Skin epidermis (tissue), 12 donors: ENCODE results near the gene C11orf98.
"Not testable (repeated sequence)": the region's sequence is repeated elsewhere in the genome, so short reads cannot be mapped to it uniquely, and the experiment has no call there.

ENCODE experiments used
- H3K27ac ChIP-seq, 21 experiments: fragments of 200-600 bp; sonication (generic) in 11 of 21; one replicate each; pipeline ENCODE4 v1.5.0; 2020; ENCODE audit warnings: mild to moderate bottlenecking in 3 of 21, inconsistent platforms in 2 of 21, moderate library complexity in 2 of 21
- H3K4me3 ChIP-seq, 7 experiments: fragments of 200-600 bp; sonication (generic) in 2 of 7; one replicate each; pipeline ENCODE4 v1.5.0; 2020; ENCODE audit warnings: inconsistent platforms in 2 of 7, mild to moderate bottlenecking in 2 of 7, moderate library complexity in 1 of 7

C11orf98 gene

DNA sequence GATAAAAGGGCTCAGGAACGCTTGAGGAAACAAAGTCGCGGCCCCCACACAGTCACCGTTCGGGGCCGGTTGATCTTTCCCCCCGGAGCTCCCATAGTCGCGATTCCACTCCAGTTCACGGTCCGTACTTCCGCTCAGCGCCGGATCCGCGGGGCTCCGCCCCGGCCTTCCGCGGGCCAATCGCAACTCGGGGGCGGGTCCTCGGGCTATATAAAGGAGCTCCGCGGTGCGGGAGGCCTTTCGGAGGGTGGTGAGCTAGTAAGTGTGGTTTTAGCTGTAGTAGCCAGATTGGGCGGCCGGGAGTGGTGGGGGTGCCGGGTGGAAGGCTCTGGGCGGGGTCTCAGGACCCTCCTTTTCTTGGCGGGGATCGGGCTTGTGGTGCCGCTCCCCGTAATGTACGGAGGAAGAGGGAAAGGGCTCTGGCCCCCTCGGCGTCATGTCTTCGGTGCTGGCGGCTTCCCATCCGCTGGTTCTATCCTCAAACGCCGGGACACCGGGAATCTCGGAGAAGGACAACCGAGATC is at the start of gene C11orf98, which contains the start of gene CSKMT:
TSS of gene C11orf98 (minus strand) at position 136 of the 524 bp plus-strand sequence. CDS start at position 95, 41 bp downstream.
TSS of gene CSKMT (plus strand) at position 238 of the 524 bp plus-strand sequence. CDS start 568 bp downstream, outside the sequence.
- H3K4me3 ChIP-seq = peak within 1 kb of the TSS; percentile 56 to 90 (median 86)
- peak within 1 kb of the TSS; percentile 54 to 98 (median 90) for H3K27ac ChIP-seq

DNA sequence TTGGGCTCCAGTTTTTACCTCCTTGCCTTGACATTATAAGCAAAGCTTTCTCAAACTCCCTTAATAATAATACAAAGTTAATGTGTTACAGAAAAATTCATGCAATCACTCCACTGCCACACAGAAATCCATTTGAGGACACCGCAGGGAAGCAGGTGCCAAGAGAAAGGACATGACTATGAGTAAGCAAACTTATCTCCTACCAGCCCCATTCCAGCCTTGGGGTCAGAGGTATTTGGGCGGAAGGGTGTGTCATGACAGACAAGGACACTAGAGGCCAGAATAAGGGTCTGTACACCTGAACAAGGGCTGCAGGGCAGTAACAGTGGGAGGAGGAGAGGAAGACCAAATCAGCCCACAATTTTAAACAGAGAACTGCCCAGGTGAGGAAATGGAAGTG is 48.3 kb upstream of the C11orf98 start:
- H3K4me3 ChIP-seq = no peak overlapping the region
- peak overlapping the region in 3 of 21 experiments; percentile 8 to 15 (median 9) for H3K27ac ChIP-seq

DNA sequence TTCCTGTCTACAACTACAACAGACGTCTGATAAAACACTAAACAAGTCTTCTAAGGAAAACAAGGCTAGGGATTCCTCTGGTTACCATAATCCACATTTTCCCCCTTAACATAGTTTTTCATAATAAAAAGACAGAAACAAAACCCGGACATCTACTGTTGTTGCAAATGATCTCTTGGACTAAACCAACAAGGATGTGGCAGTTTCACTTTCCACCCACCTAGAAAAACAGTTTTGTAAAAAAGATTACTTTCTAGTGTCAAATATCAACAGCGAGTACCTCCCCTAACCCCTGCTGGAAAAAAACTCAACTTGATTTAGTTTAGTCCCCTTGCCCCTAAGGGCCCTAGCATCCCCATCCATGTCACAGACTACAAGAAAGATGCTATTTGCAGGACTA is 47.9 kb upstream of the C11orf98 start:
- H3K27ac ChIP-seq = peak overlapping the region in 3 of 21 experiments; percentile 8 to 15 (median 9)
- no peak overlapping the region for H3K4me3 ChIP-seq

DNA sequence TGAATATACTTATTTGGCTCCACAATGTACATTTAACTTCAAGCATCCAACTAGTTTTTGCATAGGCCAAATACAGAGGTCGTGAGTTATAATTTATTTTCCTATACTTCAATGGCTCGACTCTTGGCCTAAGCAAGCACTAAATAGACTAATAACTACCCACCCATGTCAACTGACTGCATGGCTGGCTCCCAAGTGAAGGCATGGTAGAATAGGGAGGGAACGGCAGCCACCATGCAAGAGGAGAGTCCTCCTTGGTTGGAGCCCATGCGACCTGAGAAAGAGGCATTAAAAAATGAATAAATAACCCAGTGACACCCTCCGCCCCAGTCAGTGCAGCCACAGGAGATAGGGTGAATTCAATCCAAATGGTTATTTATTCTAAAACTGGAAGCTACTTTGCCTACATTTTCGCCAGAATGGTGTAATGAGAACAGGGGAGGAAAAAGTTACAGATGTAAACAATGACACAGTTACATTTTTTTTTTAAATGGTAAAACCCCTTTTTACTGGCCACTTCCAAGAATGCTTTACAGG is 47.3 kb upstream of the C11orf98 start:
- Histone ChIP-seq H3K4me3 (no peak overlapping the region), H3K27ac (peak overlapping the region in 1 of 21 experiments; percentile 16)

DNA sequence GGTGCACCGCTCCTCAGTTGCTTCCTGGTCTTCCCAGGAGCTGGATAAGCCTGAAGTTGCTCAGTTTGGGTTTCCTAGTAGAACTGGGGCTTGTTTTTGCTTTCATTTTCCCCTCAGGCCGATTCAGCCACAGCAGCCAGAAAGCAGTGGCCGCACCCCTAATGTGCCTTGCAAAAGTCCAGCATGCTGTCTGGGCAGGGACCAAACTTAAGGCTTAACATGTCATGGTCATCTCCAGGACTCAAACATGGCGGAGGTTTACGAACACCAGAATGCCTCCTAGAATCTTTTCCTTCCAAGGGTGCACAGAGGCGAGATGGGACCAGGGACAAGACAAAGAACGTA is 45.0 kb upstream of the C11orf98 start:
- H3K27ac ChIP-seq = peak overlapping the region; percentile 66 to 99 (median 96)
- H3K4me3 ChIP-seq = peak overlapping the region; percentile 31 to 58 (median 41)

DNA sequence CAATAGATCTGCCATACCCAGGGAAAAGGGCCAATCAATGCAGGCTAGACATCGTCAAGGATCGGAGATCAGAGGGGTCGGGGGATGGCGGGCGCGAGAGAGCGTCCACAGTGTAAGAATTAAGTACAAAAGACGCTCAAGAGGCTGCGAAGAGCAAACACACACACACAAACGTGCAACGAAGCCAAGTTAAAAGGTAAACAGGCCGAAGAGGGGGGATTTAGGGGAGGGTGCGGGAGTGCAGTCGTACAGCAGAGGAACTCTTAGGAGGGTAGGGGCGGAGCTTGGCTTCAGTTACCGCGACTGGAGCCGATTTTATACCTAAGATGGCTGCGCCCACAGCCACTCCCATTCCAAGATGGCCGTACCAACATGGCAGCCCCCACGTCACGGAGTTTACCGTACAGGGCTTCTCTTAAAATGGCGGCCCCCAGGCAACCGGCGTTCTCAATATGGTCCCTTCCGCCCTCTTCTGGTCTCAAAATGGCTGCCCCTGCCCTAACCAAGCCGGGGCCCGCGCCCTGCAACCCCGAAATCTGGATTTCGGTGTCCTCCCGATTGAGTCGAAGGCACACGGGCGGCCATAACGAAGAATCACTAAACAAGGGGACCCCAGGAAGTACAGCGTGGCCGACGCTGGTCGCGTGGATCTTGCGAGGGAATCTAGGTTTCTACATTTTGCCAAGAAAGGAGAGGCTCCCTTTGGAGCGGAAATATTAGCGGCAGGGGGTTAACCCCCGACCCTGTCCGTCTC is 44.4 kb upstream of the C11orf98 start:
- peak overlapping the region; percentile 66 to 99 (median 96) for H3K27ac ChIP-seq
- H3K4me3 ChIP-seq = peak overlapping the region; percentile 31 to 58 (median 41)

DNA sequence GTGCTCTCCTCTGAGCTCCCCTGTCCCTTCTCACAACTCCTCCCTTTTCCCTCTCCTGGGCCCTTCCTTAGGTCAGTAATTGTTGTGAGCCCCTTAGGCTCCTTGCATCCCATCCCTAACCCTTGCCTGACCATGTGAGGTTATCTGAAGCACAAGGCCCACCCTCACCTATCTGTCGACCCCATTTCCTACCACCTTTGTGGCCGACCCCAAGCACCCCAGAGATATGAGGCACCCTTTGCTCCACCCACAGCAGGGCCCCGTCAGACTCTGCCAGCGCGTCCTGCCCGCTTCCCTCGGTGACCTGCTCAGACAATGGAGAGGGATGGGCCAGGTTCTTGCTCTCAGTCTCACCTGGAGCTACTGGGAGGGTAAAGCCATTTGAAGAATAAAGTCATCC is 43.8 kb upstream of the C11orf98 start:
- peak overlapping the region; percentile 31 to 58 (median 41) for H3K4me3 ChIP-seq
- peak overlapping the region; percentile 33 to 99 (median 96) for H3K27ac ChIP-seq

DNA sequence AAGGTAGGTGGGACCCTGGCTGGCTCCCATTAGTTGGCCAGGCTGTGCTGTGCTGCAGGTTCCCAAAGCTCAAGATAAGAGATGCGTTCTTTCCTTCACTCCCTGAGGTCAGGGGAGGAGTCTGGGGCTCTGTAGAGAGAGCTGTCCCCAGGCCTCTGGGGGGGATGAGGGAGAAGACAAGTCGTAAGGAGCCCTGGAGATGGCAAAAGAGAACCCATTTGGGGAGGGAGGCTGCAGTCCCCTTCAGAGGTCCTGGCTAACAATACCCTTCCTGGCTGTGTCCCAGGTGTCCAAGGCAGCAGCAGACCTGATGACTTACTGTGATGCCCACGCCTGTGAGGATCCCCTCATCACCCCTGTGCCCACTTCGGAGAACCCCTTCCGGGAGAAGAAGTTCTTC is 43.4 kb upstream of the C11orf98 start:
- H3K27ac ChIP-seq = peak overlapping the region in 20 of 21 experiments; percentile 33 to 99 (median 96)
- peak overlapping the region in 5 of 7 experiments; percentile 40 to 58 (median 46) for H3K4me3 ChIP-seq

DNA sequence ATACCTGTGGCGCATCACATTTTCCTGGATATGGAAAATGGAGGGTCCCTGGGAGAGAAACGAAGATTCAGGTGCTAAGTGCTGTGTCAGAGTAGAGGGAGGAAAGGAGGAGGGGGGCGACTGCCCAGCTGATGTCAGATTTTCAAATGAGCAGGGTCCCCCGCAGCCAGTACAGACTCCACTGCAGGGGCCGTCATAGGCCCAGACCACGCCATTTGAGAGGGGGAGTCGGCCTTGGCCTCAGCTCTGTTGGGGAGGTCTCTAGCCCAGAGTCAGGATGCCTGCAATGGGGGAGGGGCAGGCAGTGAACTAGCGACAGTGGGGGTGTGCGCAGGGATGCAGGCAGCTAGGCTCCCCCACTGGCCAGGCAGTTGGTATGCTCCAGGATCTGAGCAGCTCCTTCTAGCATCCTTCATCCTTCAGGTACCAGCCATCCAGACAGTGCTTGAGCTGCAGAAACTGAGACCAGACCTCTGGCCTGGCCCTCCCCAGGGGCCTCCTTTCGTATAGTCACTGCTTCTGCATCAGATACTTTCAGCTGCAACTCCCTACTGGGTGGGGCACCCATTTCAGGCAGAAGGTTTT is 42.4 kb upstream of the C11orf98 start, which contains the start of the genes BSCL2 and GNG3:
TSS of gene BSCL2 (minus strand) at position 148 of the 585 bp plus-strand sequence. CDS start 229 bp downstream, outside the sequence.
TSS of gene GNG3 (plus strand) at position 400 of the 585 bp plus-strand sequence. CDS start 620 bp downstream, outside the sequence.
- Histone ChIP-seq H3K4me3 (peak within 1 kb of the TSS; percentile 62 to 85 (median 66)), H3K27ac (peak within 1 kb of the TSS; percentile 33 to 99 (median 96))

DNA sequence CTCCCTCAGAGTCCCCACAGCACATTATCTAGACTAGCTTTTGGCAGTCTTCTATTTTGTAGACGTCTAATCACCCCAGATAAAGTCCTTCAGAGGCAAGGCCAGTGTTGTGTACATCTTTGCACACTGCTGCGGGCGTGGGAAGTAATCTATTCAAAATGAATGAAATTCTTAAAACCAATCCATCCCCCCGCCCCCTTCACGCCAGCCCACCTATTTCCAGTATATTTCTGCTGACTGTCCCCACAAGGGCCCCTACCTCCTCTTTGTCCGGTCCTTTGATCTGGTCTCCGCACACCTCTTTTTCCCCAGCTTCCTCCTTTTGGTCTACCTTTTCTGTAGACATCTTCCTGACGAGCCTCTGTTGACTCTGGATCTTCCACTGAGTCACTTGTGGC is 41.8 kb upstream of the C11orf98 start:
- H3K27ac ChIP-seq = peak overlapping the region in 18 of 21 experiments; percentile 51 to 91 (median 78)

DNA sequence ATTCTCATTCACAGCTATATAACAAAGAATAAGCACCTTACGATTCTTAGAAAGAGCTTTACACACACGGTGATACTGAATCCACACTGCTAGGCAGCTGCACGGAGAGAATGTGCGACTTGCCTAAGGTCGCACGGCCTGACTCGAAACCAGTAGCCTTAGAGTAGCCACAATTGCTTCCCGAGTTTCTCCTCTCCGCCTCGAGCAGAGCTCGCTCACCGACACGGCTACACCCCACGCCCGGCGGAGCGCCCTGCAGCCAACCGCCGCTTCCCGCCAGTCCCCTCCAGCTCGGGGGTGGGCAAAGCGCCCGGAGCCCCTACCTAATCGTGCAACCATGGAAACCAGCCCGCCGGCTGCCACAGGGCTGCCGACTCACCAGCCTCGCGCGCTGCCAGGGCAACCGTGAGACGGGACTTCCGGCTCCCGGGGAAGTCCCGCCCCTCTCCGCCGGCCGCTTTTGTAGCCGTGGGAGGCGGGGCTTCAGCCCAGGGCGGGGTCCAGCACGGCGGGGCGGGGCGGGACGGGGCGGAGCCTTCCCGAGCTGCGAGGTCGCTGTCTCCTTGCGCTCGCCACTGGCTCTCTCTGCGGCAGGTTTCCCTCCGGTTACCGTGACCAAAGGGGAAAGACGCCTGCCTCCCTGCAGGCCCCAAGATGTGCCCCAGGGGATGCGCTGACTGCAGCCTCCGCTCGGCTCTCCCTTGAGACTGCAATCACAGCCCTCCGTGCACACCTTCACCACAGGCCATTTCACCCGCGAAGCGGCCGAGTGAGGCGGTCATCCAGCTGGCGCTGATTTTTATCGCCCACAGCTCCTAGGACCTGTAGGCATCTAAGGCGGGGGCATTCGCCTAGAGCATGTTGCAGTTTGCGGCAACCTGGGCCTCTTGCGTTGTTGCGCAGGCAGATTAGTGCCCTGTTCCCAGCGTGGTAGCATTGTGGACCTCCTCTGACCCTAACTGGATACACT is 41.2 kb upstream of the C11orf98 start:
- Histone ChIP-seq H3K4me3 (peak overlapping the region; percentile 62 to 85 (median 66)), H3K27ac (peak overlapping the region in 20 of 21 experiments; percentile 45 to 91 (median 78))

More for the DNA sequence above, 41.8 kb upstream of the C11orf98 start:
- peak overlapping the region in 4 of 7 experiments; percentile 63 to 73 (median 67) for H3K4me3 ChIP-seq

DNA sequence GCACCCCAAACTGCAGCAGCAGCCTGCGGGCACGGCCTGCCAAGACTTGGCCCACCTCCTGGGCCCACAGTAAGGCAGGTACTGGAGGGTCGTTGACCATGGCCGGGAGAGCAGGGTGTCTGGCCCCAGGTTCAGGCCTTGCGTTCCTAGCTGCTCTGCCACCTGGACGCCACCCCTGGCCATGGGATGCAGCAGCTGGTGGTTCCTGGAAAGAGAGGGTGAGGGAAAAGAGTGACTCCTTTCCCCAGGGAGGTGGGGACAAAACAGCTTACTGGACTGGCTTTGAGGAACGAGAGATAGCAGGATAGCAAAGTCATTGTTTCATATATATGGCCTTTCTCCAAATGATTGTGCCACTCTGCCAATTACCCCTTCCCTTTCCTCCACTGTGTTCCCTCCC is 40.4 kb upstream of the C11orf98 start:
- H3K27ac ChIP-seq = peak overlapping the region in 20 of 21 experiments; percentile 45 to 91 (median 78)

DNA sequence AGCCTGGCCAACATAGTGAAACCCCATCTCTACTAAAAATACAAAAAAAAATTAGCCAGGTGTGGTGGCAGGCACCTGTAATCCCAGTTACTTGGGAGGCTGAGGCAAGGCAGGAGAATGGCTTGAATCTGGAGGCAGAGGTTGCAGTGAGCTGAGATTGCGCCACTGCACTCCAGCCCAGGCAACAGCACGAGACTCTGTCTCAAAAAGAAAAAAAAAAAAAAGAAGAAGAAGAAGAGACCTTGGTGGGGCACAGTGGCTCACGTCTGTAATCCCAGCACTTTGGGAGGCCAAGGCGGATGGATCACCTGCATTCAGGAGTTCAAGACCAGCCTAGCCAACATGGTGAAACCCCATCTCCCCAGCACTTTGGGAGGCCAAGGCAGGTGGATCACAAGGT is 38.9 kb upstream of the C11orf98 start:
- H3K27ac ChIP-seq, H3K4me3 ChIP-seq: not testable (repeated sequence)

More for the DNA sequence above, 40.4 kb upstream of the C11orf98 start:
- H3K4me3 ChIP-seq = peak overlapping the region; percentile 62 to 85 (median 66)

DNA sequence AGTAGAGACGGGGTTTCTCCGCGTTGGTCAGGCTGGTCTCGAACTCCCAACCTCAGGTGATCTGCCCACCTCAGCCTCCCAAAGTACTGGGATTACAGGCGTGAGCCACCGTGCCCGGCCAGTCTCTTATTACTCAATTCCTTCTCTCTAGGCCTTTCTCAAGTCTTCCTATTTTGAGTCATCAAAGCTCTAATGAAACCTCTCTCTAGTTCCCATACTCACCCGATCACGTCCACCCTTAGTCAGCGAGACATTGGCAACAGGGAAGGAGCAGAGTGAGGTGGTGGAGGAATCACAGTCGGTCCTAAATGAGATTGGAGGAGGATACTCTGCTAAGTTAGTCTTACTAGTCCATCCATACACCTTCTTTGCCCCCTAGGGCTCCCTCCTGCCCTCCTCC is 37.2 kb upstream of the C11orf98 start:
- H3K4me3 ChIP-seq = no peak overlapping the region
- peak overlapping the region in 1 of 21 experiments; percentile 21 for H3K27ac ChIP-seq

DNA sequence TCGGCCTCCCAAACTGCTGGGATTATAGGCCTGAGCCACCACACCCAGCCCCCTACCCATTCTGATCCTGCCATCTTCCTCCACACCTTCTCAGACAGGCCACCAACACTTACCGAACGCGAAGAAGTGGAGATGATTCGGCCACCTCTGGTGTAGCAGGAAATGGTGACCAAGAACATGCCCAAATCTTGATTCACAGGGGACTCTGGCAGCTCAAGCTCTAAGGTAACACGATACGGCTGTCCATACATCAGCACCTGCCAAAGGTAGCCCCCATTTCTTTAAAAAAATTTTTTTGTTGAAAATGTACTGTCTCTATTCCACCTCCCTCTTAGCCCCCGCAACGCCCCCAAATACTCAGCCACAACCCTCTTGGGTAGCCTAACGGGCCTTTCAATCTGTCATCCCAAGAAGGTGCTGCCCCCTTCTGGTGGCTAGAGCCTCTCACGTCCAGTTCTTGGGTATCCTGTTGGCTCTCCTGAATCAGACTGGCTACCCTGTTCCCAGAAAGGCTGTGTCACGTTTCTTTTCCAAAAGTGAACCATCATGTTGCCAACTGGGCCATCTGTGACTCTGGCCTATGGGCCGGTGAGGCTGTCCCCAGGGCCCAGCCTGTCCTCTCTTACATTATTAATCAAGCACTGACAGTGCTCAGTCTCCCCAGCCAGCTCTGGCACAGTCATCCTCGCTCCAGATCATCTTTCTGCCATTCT is 29.6 kb upstream of the C11orf98 start:
- H3K4me3 ChIP-seq = no peak overlapping the region
- peak overlapping the region in 7 of 21 experiments; percentile 3 to 62 (median 34) for H3K27ac ChIP-seq

DNA sequence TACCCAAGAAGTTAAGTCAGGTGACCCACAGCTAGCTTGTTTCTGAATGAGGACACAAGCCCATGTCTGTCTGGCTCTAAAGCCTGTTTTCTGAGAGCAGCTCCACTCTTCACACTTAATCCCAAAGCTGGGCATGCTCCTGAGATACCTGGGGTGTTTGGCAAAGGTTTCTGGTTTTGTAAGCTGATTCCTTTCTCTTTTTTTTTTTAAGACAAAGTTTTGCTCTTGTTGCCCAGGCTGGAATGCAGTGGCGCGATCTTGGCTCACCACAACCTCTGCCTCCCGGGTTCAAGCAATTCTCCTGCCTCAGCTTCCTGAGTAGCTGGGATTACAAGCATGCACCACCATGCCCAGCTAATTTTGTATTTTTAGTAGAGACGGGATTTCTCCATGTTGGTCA is 28.6 kb upstream of the C11orf98 start:
- H3K4me3 ChIP-seq, H3K27ac ChIP-seq: not testable (repeated sequence)

DNA sequence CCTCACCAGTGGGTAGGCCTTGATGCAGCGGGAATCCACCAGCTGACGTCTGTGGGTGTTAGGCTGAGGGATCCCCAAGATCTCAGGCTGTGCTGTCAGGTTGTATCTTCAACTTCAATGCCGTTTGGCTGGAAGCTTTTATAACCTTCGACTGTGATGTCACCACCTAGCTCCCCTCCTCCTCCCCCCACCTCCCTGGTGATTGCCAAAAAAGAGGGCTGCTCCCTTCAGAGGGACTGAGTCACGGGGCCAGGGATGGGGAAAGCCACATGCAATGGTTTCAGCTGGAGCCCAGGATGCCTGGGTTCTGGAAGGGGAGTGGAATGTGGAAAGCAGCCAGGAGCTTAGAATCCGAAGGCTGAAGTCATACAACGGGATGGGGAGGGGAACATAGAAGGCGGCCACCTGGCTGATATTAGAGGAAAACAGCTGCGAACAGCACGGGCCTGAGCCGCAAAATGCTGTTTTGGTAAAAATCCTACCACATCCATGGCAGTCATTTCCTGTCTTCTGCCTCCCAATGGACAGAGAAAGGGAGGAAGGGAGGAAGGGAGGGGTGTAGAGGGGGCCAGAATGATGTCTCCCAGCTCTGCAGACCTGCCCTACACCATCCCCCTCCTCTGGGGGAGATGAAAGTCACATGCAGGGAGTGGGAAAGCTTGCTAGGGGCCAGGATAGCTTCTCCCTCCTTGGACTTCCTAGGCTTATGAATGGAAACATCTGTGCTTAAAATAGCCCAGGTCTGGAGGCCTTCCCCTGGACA is 24.6 kb upstream of the C11orf98 start, which contains the start of gene LRRN4CL:
TSS of gene LRRN4CL (minus strand) at position 110 of the 763 bp plus-strand sequence. CDS start 1,022 bp downstream, outside the sequence.
- peak within 1 kb of the TSS in 15 of 21 experiments; percentile 19 to 82 (median 50) for H3K27ac ChIP-seq
- H3K4me3 ChIP-seq = peak within 1 kb of the TSS in 2 of 7 experiments; percentile 13 to 33
